ENCODE measurements around the gene PARP11.

GRCh38 chr12:3904999-3905398 is 31.8 kb upstream of the PARP11 start:
- no peak for TF ChIP-seq EZH2 (IDR thresholded peaks at IDR 0.05; ENCODE audit: insufficient read depth, low read length)
- no peak for TF ChIP-seq CTCF (IDR thresholded peaks at IDR 0.05; ENCODE audit: insufficient read depth, low read depth, low read length)
